ENCODE results near the gene KRTAP27-1.

KRTAP27-1 gene

GRCh38 chr21:30349572-30349971 is 12.1 kb upstream of the KRTAP27-1 start:
- peak in 1 of 2 donors; percentile 10 for DNase-seq (ENCODE audit: low read depth in 2 of 2)
- H3K4me3 ChIP-seq (replicated peaks in 1 of 2; ENCODE audit: low read depth in 2 of 2, low read length in 2 of 2): no peak overlapping the region
- TF ChIP-seq CTCF (IDR thresholded peaks at IDR 0.05; ENCODE audit: low read depth, low read length): no peak

- no peak for TF ChIP-seq CTCF (IDR thresholded peaks at IDR 0.05; ENCODE audit: low read depth, low read length)
- DNase-seq (ENCODE audit: low read depth in 2 of 2): no peak
- H3K4me3 ChIP-seq (replicated peaks in 1 of 2; ENCODE audit: low read depth in 2 of 2, low read length in 2 of 2): no peak within 1 kb of the TSS
Measured at GRCh38 chr21:30348506-30348905, 11.0 kb upstream of the KRTAP27-1 start, which contains the start of gene KRTAP23-1. TSS of gene KRTAP23-1 (minus strand) at chr21:30348606. CDS start at chr21:30348606, 0 bp downstream.

GRCh38 chr21:30345014-30345413 is 7.5 kb upstream of the KRTAP27-1 start:
- H3K4me3 ChIP-seq (replicated peaks in 1 of 2; ENCODE audit: low read depth in 2 of 2, low read length in 2 of 2): no peak overlapping the region
- TF ChIP-seq CTCF (IDR thresholded peaks at IDR 0.05; ENCODE audit: low read depth, low read length): no peak
- no peak for DNase-seq (ENCODE audit: low read depth in 2 of 2)

- peak; percentile 78 for TF ChIP-seq CTCF (IDR thresholded peaks at IDR 0.05; ENCODE audit: low read depth, low read length)
- H3K4me3 ChIP-seq (replicated peaks in 1 of 2; ENCODE audit: low read depth in 2 of 2, low read length in 2 of 2): no peak overlapping the region
- peak; percentile 61 to 63 for DNase-seq (ENCODE audit: low read depth in 2 of 2)
Measured at GRCh38 chr21:30340714-30341573, 3.5 kb upstream of the KRTAP27-1 start.

- no peak for TF ChIP-seq CTCF (IDR thresholded peaks at IDR 0.05; ENCODE audit: low read depth, low read length)
- no peak for DNase-seq (ENCODE audit: low read depth in 2 of 2)
Measured at GRCh38 chr21:30338717-30339116, 1.2 kb upstream of the KRTAP27-1 start.

GRCh38 chr21:30337772-30338171 is 278 bp upstream of the KRTAP27-1 start:
- DNase-seq (ENCODE audit: low read depth in 2 of 2): no peak
- no peak for TF ChIP-seq CTCF (IDR thresholded peaks at IDR 0.05; ENCODE audit: low read depth, low read length)
- no peak overlapping the region for H3K4me3 ChIP-seq (replicated peaks in 1 of 2; ENCODE audit: low read depth in 2 of 2, low read length in 2 of 2)

More at GRCh38 chr21:30338717-30339116, 1.2 kb upstream of the KRTAP27-1 start:
- H3K4me3 ChIP-seq (replicated peaks in 1 of 2; ENCODE audit: low read depth in 2 of 2, low read length in 2 of 2): no peak overlapping the region
